ENCODE data around the gene NR5A2. TPM values are rescaled to one million over a fixed set of nuclear protein-coding genes. Genes with fewer than 3 reads are reported as not detected.

The NR5A2 gene
- polyA plus RNA-seq, 1 donor (not counting 4 experiments of a cell fraction or from before 2014, with no cell fraction given): 0.05 TPM

DNA sequence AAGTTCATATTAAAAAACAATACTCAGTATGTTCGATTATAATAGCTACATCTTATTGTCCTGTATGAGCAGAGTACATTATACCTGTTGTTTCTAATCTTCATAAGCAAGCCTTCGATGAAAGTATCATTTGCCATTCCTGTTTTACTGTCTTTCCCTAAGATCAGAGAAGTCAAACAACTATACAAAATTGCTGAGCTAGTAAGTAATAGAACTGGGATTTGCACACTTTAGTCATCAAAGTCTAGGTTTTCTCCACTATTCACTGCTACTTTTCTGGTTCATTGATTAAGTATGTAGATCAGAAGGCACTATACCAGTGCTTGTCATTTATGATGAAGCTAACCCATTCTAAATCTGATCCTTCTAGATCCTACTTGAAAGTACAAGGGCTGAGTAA is 108.9 kb downstream of the NR5A2 start:
- dilution Hi-C loops (cut with MboI; ENCODE audit: extremely low pct_ligation_motif_present, low sequenced_read_pairs): no loop called here
- no peaks in the 10 kb centered on the region for H3K36me3 ChIP-seq (ENCODE audit: control insufficient read depth in 2 of 2, extremely low read depth in 1 of 2, insufficient read depth in 2 of 2, low read length in 2 of 2)
- DNase-seq (ENCODE audit: low read depth, low spot score) (no peak), FAIRE-seq (no peak)
- no peaks in the 10 kb centered on the region for H3K9me3 ChIP-seq (ENCODE audit: control insufficient read depth, low read depth, low read length)
- H3K79me2 ChIP-seq (ENCODE audit: control insufficient read depth, insufficient read depth, low read length): no peaks in the 10 kb centered on the region
- no peaks in the 10 kb centered on the region for H3K27me3 ChIP-seq (ENCODE audit: control insufficient read depth, extremely low read depth, insufficient read depth, low read length)
- no peaks in the 10 kb centered on the region for H3K9me1 ChIP-seq (ENCODE audit: control insufficient read depth, extremely low read depth, insufficient read depth, low read length)
- no peak overlapping the region for H2AFZ ChIP-seq (ENCODE audit: control insufficient read depth, low read length)
- H3K4me3 ChIP-seq (ENCODE audit: control insufficient read depth in 2 of 3, extremely low read depth in 1 of 3, insufficient read depth in 2 of 3, low read depth in 1 of 3, low read length in 3 of 3): no peak overlapping the region
- no peak overlapping the region for H3K27ac ChIP-seq (ENCODE audit: control insufficient read depth, insufficient read depth, low read length)
- H3K4me1 ChIP-seq (ENCODE audit: control insufficient read depth, extremely low read depth, insufficient read depth, low read length): peaks cover 11% of the 10 kb centered on the region
- H3K4me2 ChIP-seq (ENCODE audit: control insufficient read depth, extremely low read depth, insufficient read depth, low read depth, low read length): no peak overlapping the region
- no peak for TF ChIP-seq EZH2 (IDR thresholded peaks at IDR 0.05; ENCODE audit: low read length)
- TF ChIP-seq, protein P1, sequence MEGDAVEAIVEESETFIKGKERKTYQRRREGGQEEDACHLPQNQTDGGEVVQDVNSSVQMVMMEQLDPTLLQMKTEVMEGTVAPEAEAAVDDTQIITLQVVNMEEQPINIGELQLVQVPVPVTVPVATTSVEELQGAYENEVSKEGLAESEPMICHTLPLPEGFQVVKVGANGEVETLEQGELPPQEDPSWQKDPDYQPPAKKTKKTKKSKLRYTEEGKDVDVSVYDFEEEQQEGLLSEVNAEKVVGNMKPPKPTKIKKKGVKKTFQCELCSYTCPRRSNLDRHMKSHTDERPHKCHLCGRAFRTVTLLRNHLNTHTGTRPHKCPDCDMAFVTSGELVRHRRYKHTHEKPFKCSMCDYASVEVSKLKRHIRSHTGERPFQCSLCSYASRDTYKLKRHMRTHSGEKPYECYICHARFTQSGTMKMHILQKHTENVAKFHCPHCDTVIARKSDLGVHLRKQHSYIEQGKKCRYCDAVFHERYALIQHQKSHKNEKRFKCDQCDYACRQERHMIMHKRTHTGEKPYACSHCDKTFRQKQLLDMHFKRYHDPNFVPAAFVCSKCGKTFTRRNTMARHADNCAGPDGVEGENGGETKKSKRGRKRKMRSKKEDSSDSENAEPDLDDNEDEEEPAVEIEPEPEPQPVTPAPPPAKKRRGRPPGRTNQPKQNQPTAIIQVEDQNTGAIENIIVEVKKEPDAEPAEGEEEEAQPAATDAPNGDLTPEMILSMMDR (optimal IDR thresholded peaks at IDR 0.05 in 1 of 3, IDR thresholded peaks at IDR 0.05 in 1 of 3, conservative IDR thresholded peaks at IDR 0.05 in 1 of 3; ENCODE audit: extremely low read depth in 1 of 3, insufficient read depth in 2 of 3, low read length in 3 of 3): no peak
- H3K9ac ChIP-seq (ENCODE audit: control insufficient read depth, extremely low read depth, insufficient read depth, low read length): no peak overlapping the region
- no peaks in the 10 kb centered on the region for H4K20me1 ChIP-seq (ENCODE audit: control insufficient read depth, extremely low read depth, insufficient read depth, low read length)

DNA sequence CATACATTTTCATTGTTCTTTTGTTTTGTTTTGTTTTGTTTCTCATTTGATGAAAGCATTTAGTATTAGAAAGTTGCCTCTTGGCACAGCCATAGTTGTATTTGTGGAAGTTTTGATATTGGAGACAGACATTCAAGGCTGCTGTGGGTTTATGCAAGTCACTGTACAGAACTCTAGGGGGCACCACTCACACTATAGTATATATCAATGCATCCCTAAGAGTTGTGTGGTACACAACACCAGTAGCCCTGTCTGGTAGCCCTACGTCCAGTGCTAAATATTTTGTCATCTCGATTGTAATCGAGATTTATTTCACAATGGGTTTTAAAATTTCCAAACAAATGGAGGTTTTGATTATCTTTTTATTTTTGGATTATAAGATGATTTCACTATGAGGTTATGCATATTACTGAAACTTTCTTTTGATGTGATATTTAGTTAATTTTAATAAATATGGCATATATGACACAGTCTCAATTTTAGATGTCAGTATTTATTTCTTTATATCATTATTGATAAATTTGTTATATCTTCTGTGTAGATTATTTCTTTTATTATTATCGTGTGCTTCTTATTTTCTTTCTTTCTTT is 112.2 kb downstream of the NR5A2 start:
- Histone ChIP-seq H3K4me1 (ENCODE audit: control insufficient read depth, extremely low read depth, insufficient read depth, low read length) (no peaks in the 10 kb centered on the region), H3K36me3 (ENCODE audit: control insufficient read depth in 2 of 2, extremely low read depth in 1 of 2, insufficient read depth in 2 of 2, low read length in 2 of 2) (no peaks in the 10 kb centered on the region), H3K27me3 (ENCODE audit: control insufficient read depth, extremely low read depth, insufficient read depth, low read length) (no peaks in the 10 kb centered on the region), H3K9me3 (ENCODE audit: control insufficient read depth, low read depth, low read length) (no peaks in the 10 kb centered on the region), H3K79me2 (ENCODE audit: control insufficient read depth, insufficient read depth, low read length) (no peaks in the 10 kb centered on the region), H3K4me3 (ENCODE audit: control insufficient read depth in 2 of 3, extremely low read depth in 1 of 3, insufficient read depth in 2 of 3, low read depth in 1 of 3, low read length in 3 of 3) (no peak overlapping the region), H3K27ac (ENCODE audit: control insufficient read depth, insufficient read depth, low read length) (no peak overlapping the region), H3K9ac (ENCODE audit: control insufficient read depth, extremely low read depth, insufficient read depth, low read length) (no peak overlapping the region), H3K4me2 (ENCODE audit: control insufficient read depth, extremely low read depth, insufficient read depth, low read depth, low read length) (no peak overlapping the region), H2AFZ (ENCODE audit: control insufficient read depth, low read length) (no peak overlapping the region), H3K9me1 (ENCODE audit: control insufficient read depth, extremely low read depth, insufficient read depth, low read length) (no peaks in the 10 kb centered on the region), H4K20me1 (ENCODE audit: control insufficient read depth, extremely low read depth, insufficient read depth, low read length) (no peaks in the 10 kb centered on the region)
- DNase-seq (ENCODE audit: low read depth, low spot score): no peak
- TF ChIP-seq EZH2 (IDR thresholded peaks at IDR 0.05; ENCODE audit: low read length): no peak
- TF ChIP-seq, protein P1 (optimal IDR thresholded peaks at IDR 0.05 in 1 of 3, IDR thresholded peaks at IDR 0.05 in 1 of 3, conservative IDR thresholded peaks at IDR 0.05 in 1 of 3; ENCODE audit: extremely low read depth in 1 of 3, insufficient read depth in 2 of 3, low read length in 3 of 3): peak; percentile 71 to 76 (median 72)
- dilution Hi-C loops (cut with MboI; ENCODE audit: extremely low pct_ligation_motif_present, low sequenced_read_pairs): no loop called here
- peak; percentile 60 for FAIRE-seq

Measured in keratinocyte (primary cell).